Fibroblast of upper back skin (primary cell): ENCODE results near the gene EXOC6B.
"Not testable (repeated sequence)": the region's sequence is repeated elsewhere in the genome, so short reads cannot be mapped to it uniquely, and the experiment has no call there.

Experiments used
- DNase-seq: peaks from one replicate; pipeline ENCODE4 v3.0.0-alpha.2; 2013

The EXOC6B gene

GRCh38 chr2:72602711-72603110 lies 223.1 kb downstream of the EXOC6B start:
- no peak for DNase-seq

- no peak for DNase-seq
Observed at GRCh38 chr2:72602095-72602494, 223.7 kb downstream of the EXOC6B start.

- not testable (repeated sequence) for DNase-seq
Observed at GRCh38 chr2:72583836-72584235, 242.0 kb downstream of the EXOC6B start.

- DNase-seq = peak; percentile 19
Observed at GRCh38 chr2:72583376-72583775, 242.5 kb downstream of the EXOC6B start.

GRCh38 chr2:72581560-72582181 lies 244.2 kb downstream of the EXOC6B start:
- no peak for DNase-seq

- peak; percentile 67 for DNase-seq
Observed at GRCh38 chr2:72579591-72580180, 246.1 kb downstream of the EXOC6B start.

GRCh38 chr2:72576861-72577260 lies 249.0 kb downstream of the EXOC6B start:
- peak; percentile 65 for DNase-seq

- DNase-seq = no peak
Observed at GRCh38 chr2:72576459-72576858, 249.4 kb downstream of the EXOC6B start.

- DNase-seq = no peak
Observed at GRCh38 chr2:72574886-72575285, 250.9 kb downstream of the EXOC6B start.

- no peak for DNase-seq
Observed at GRCh38 chr2:72573232-72573631, 252.6 kb downstream of the EXOC6B start.

- peak; percentile 34 for DNase-seq
Observed at GRCh38 chr2:72572501-72572900, 253.3 kb downstream of the EXOC6B start.

- no peak for DNase-seq
Observed at GRCh38 chr2:72570413-72570812, 255.4 kb downstream of the EXOC6B start.

- DNase-seq = peak; percentile 27
Observed at GRCh38 chr2:72562451-72563153, 263.2 kb downstream of the EXOC6B start.

- peak; percentile 81 for DNase-seq
Observed at GRCh38 chr2:72561621-72562318, 264.1 kb downstream of the EXOC6B start.

- DNase-seq = no peak
Observed at GRCh38 chr2:72555943-72556342, 269.9 kb downstream of the EXOC6B start.

GRCh38 chr2:72555363-72555762 lies 270.5 kb downstream of the EXOC6B start:
- not testable (repeated sequence) for DNase-seq

GRCh38 chr2:72554910-72555309 lies 270.9 kb downstream of the EXOC6B start:
- DNase-seq = not testable (repeated sequence)

GRCh38 chr2:72554381-72554780 lies 271.5 kb downstream of the EXOC6B start:
- DNase-seq = no peak

GRCh38 chr2:72548081-72548764 lies 277.6 kb downstream of the EXOC6B start:
- DNase-seq = no peak

GRCh38 chr2:72545790-72546189 lies 280.0 kb downstream of the EXOC6B start:
- DNase-seq = no peak

- no peak for DNase-seq
Observed at GRCh38 chr2:72544554-72544953, 281.3 kb downstream of the EXOC6B start.

- DNase-seq = no peak
Observed at GRCh38 chr2:72543497-72544216, 282.2 kb downstream of the EXOC6B start.
